HepG2 (cell line): ENCODE results near the gene FGFR2. TPM values are rescaled to one million over a fixed set of nuclear protein-coding genes. Genes with fewer than 3 reads are reported as not detected.

Experiments used
- ATAC-seq: fragments of 200-7000 bp; cut with Tn5 transposase; 3 replicates; pipeline ENCODE4 v1.9.1; 2020; ENCODE audit warnings: mild to moderate bottlenecking, moderate library complexity
- BruUV-seq: library from RNA; stranded (reverse); fragments of 400-500 nt; replicated peaks from 2 replicates; lab custom pipeline; 2021; lab: Mats Ljungman, UMichigan
- CTCF ChIA-PET: fragments of 300-600 bp; formaldehyde crosslinking; extraction: SDS; loops from one replicate; lab custom pipeline; 2021; ENCODE audit warnings: low total read pairs, inconsistent platforms, low intra/inter-chr PET ratio; lab: Yijun Ruan, JAX
- POLR2A ChIA-PET: fragments of 350-600 bp; sonication (Branson Sonifier 250); formaldehyde crosslinking; loops from one replicate; lab custom pipeline; 2020; ENCODE audit warnings: antibody characterized with exemption, inconsistent platforms; lab: Yijun Ruan, JAX
- DNase-seq: peaks from one replicate; pipeline ENCODE4 v3.0.0-alpha.2; 2015; ENCODE audit warnings: low spot score
- FAIRE-seq: peaks from 3 replicates; lab custom pipeline; 2011; peaks lifted over from hg19 to GRCh38; lab: Jason Lieb, UNC
- H2AFZ ChIP-seq: one replicate; pipeline ENCODE4 v1.6.1; 2011; ENCODE audit warnings: low read length, inconsistent platforms
- H3K27ac ChIP-seq: fragments of 300-600 bp; 3 replicates; pipeline ENCODE4 v1.8.0; 2011; ENCODE audit warnings: mixed run types, mild to moderate bottlenecking, mixed read lengths, low read length, inconsistent platforms; ENCODE audit not compliant: insufficient read depth; ENCODE audit errors: extremely low read length
- H3K27me3 ChIP-seq, 2 experiments: fragments of 200-600 bp in 1 of 2; 2 replicates in 1 of 2; 3 replicates in 1 of 2; pipeline versions ENCODE4 v1.6.0 to v1.8.0; 2011; ENCODE audit warnings: low read length in 2 of 2, mild to moderate bottlenecking in 2 of 2, moderate library complexity in 2 of 2, inconsistent platforms in 1 of 2; ENCODE audit not compliant: insufficient read depth in 2 of 2, control insufficient read depth in 1 of 2
- H3K36me3 ChIP-seq, 2 experiments: fragments of 200-600 bp in 1 of 2; replicated peaks in 1 of 2; 2 replicates in 1 of 2; 3 replicates in 1 of 2; pipeline versions ENCODE4 v1.5.1 to v1.8.0; 2011; ENCODE audit warnings: low read length in 2 of 2, inconsistent platforms in 1 of 2; ENCODE audit not compliant: insufficient read depth in 2 of 2, control insufficient read depth in 1 of 2
- H3K4me1 ChIP-seq: 2 replicates; pipeline ENCODE4 v1.5.1; 2012; ENCODE audit warnings: low read length, inconsistent platforms; ENCODE audit not compliant: insufficient read depth
- H3K4me2 ChIP-seq: 2 replicates; pipeline ENCODE4 v1.6.0; 2011; ENCODE audit warnings: low read depth, low read length, inconsistent platforms
- H3K4me3 ChIP-seq, 3 experiments: fragments of 200-600 bp in 1 of 3; sonication (generic), shearing (Covaris generic) in 1 of 3; replicated peaks in 1 of 3; 2 replicates each; pipeline ENCODE4 v1.5.1; 2011 to 2016; ENCODE audit warnings: low read length in 3 of 3, inconsistent platforms in 2 of 3, low read depth in 2 of 3, mild to moderate bottlenecking in 2 of 3, control low read depth in 1 of 3, mixed read lengths in 1 of 3; ENCODE audit not compliant: insufficient read depth in 1 of 3
- H3K79me2 ChIP-seq: one replicate; pipeline ENCODE4 v1.6.1; 2011; ENCODE audit warnings: low read length, inconsistent platforms; ENCODE audit not compliant: insufficient read depth
- H3K9ac ChIP-seq: 2 replicates; pipeline ENCODE4 v1.6.0; 2011; ENCODE audit warnings: mild to moderate bottlenecking, low read depth, low read length, inconsistent platforms; ENCODE audit not compliant: insufficient read depth
- H3K9me3 ChIP-seq: 2 replicates; pipeline ENCODE4 v1.5.1; 2012; ENCODE audit warnings: mild to moderate bottlenecking, low read length
- H4K20me1 ChIP-seq: 2 replicates; pipeline ENCODE4 v1.6.0; 2011; ENCODE audit warnings: inconsistent platforms, mild to moderate bottlenecking, low read length, moderate library complexity; ENCODE audit not compliant: insufficient read depth
- CAMTA2 ChIP-seq: sonication (generic); formaldehyde crosslinking; IDR thresholded peaks from 2 replicates; pipeline ENCODE4 v1.4.0; 2020; ENCODE audit warnings: mild to moderate bottlenecking, missing genetic modification reagents, borderline replicate concordance
- ISL2 ChIP-seq: sonication (generic); formaldehyde crosslinking; IDR thresholded peaks from 2 replicates; pipeline ENCODE4 v1.5.0; 2020; ENCODE audit warnings: missing genetic modification reagents
- ZNF781 ChIP-seq: sonication (generic); formaldehyde crosslinking; IDR thresholded peaks from 2 replicates; pipeline ENCODE4 v1.5.1; 2020; ENCODE audit warnings: borderline replicate concordance, mild to moderate bottlenecking, missing genetic modification reagents; ENCODE audit errors: not compliant biosample characterization
- ZSCAN9 ChIP-seq: IDR thresholded peaks from 2 replicates; pipeline ENCODE4 v1.6.1; 2016; ENCODE audit warnings: borderline replicate concordance
- WGBS: methylation state at CpG from one replicate; pipeline ENCODE4 v1.1.6; 2017; ENCODE audit warnings: low lambda C conversion rate; 5-methylcytosine and 5-hydroxymethylcytosine counted together
- in situ Hi-C: cut with HindIII; loops from 2 replicates; pipeline ENCODE4 v1.10.0; 2017; ENCODE audit warnings: low pct_unique_long_range_greater_than_20kb; ENCODE audit not compliant: extremely low pct_ligation_motif_present
- intact Hi-C: fragments of 100-400 bp; cut with micrococcal nuclease; formaldehyde crosslinking; loops from one replicate; pipeline ENCODE4 v1.10.0; 2022; ENCODE audit not compliant: unreplicated experiment
- polyA plus RNA-seq, 8 experiments: library from polyadenylated mRNA; depleted of rRNA in 3 of 8; stranded (reverse) in 7 of 8; unstranded in 1 of 8; fragments of >200 nt; fragmentation: Illumina TruSeq in 4 of 8; extraction: Trizol in 4 of 8; gene quantifications; 2 replicates each; pipeline versions ENCODE4 v1.2.1 to v1.2.3, GENCODE V29; 2011 to 2016; ENCODE audit warnings: low read depth in 4 of 8, missing spikeins in 1 of 8, mixed read lengths in 1 of 8; ENCODE audit not compliant: insufficient read depth in 1 of 8
- total RNA-seq, 5 experiments: library from RNA; depleted of rRNA; stranded (reverse); fragments of >200 nt; fragmentation: Illumina TruSeq; extraction: Trizol; gene quantifications; 2 replicates each; pipeline ENCODE4 v1.2.3, GENCODE V29; 2016; ENCODE audit warnings: low read depth in 1 of 5
- TF ChIP-seq, protein P1 (sequence below): sonication (generic); formaldehyde crosslinking; IDR thresholded peaks from 2 replicates; pipeline ENCODE4 v1.5.1; 2020; ENCODE audit warnings: missing genetic modification reagents, mild to moderate bottlenecking, borderline replicate concordance
- TF ChIP-seq, protein P2 (sequence below): sonication (generic); formaldehyde crosslinking; IDR thresholded peaks from 2 replicates; pipeline ENCODE4 v1.4.0; 2020; ENCODE audit warnings: missing genetic modification reagents, low read depth, mild to moderate bottlenecking, borderline replicate concordance

The FGFR2 gene
- total and polyA plus RNA-seq, 2 of the 13 experiments (the other 11 are each of a cell fraction or from before 2014, with no cell fraction given), result 1.6 to 2.6 TPM

- no peak for TF ChIP-seq ZNF781 (CRISPR knock-in tag)
- TF ChIP-seq, protein P1, sequence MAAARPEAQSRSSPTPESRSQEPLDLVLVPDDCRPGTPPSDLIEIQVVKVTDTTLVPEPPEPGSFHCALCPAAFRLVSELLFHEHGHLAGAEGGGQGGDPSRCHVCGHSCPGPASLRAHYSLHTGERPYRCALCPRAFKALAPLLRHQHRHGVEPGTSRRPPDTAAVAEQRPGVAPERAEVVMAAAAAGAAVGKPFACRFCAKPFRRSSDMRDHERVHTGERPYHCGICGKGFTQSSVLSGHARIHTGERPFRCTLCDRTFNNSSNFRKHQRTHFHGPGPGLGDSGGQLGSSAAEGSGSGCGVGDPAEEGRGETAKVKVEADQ (CRISPR knock-in tag), result no peak
- TF ChIP-seq, protein P2, sequence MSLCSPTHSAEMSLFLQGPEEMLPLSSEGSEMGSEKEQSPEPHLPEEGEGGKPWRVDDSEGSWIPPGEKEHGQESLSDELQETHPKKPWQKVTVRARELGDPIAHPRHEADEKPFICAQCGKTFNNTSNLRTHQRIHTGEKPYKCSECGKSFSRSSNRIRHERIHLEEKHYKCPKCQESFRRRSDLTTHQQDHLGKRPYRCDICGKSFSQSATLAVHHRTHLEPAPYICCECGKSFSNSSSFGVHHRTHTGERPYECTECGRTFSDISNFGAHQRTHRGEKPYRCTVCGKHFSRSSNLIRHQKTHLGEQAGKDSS (CRISPR knock-in tag), result no peak
- no peak for TF ChIP-seq CAMTA2 (CRISPR knock-in tag)
- no peak for TF ChIP-seq ISL2 (CRISPR knock-in tag)
- TF ChIP-seq, all 625 proteins: peak for 0
Observed at GRCh38 chr10:121442086-121442935, 155.9 kb downstream of the FGFR2 start (continued).

GRCh38 chr10:121440461-121440860 lies 157.8 kb downstream of the FGFR2 start:
- in situ Hi-C loops, result no loop called here
- FAIRE-seq (no peak), DNase-seq (no peak), ATAC-seq (no peak)
- WGBS, result 89% methylated on average over 2 of the region's 2 CpGs
- H3K27ac ChIP-seq, result no peak overlapping the region
- peaks cover 0 to 5% of the 10 kb centered on the region in 2 experiments; a peak in 1 of 5 replicates for H3K27me3 ChIP-seq
- H2AFZ ChIP-seq, result no peak overlapping the region
- CTCF ChIA-PET, result no interaction called here
- H3K4me2 ChIP-seq, result no peak overlapping the region
- no peaks in the 10 kb centered on the region for H3K36me3 ChIP-seq
- no peak overlapping the region for H3K9ac ChIP-seq
- H3K4me1 ChIP-seq, result peaks cover 18% of the 10 kb centered on the region
- BruUV-seq, result no TSS peak
- no peaks in the 10 kb centered on the region for H3K9me3 ChIP-seq
- H3K79me2 ChIP-seq, result no peaks in the 10 kb centered on the region
- no peaks in the 10 kb centered on the region for H4K20me1 ChIP-seq
- intact Hi-C loops, result no loop called here
- POLR2A ChIA-PET, result no interaction called here
- no peak overlapping the region for H3K4me3 ChIP-seq
- TF ChIP-seq ZSCAN9 (CRISPR knock-in tag), result no peak
